HG03039 (cell line): Measurements from ENCODE around the gene LHFPL2.

ENCODE experiments used
- ATAC-seq: cut with Tn5 transposase; IDR thresholded peaks from one replicate; pipeline ENCODE4 v1.9.1; 2021; ENCODE audit warnings: mild to moderate bottlenecking, moderate library complexity; ENCODE audit not compliant: unreplicated experiment

The LHFPL2 gene

GRCh38 chr5:78507531-78507930 is 141.0 kb downstream of the LHFPL2 start:
- no peak for ATAC-seq

- no peak for ATAC-seq
Measured at GRCh38 chr5:78506261-78507024, 142.1 kb downstream of the LHFPL2 start.

GRCh38 chr5:78505860-78506259 is 142.7 kb downstream of the LHFPL2 start:
- no peak for ATAC-seq

DNA sequence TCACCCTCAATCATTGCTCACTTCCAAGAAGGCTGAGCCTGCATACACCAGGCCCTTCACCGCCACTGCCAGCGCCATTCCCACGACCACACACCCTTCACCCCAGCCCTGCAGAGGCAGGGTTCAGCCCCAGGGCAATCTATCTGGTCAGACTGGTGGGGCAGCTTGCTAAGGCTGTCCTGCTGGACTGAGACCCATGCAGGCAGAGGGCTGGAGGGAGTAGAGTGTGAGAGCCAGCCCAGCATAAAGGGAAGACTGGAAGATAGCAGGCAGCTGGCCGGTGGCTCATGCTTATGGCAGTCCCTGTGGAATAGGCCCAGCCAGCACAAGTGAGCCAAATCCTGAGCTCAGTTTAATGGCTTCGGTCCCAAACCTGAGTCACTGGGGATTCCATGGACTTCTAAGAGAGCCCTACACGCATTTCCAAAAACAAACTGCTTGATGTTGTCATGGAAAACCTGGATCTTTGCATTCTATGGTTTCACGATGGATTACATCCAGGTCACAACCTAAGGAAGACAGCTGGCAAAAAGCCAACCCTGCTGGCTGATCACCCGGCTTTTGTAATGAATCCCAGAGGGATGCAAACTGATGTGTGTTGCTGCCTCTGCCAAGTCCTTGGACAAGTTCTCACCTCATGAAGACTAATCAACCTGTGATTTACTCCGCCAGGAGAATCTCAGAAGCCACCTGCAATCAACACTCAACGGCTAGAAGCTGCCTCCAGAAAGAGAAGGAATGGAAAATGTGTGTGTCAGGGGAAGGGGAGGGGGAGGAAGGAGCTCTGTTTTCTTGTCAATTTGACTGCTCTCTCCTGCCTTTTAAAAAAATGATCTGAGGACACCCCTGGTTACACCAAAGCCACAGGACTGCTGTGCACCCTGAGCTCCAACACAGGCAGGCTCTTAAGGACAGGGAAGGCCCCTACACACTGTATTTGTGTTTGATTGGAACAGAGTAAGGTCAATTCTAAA is 143.6 kb downstream of the LHFPL2 start:
- ATAC-seq: no peak

GRCh38 chr5:78503958-78504653 is 144.5 kb downstream of the LHFPL2 start:
- ATAC-seq: no peak

DNA sequence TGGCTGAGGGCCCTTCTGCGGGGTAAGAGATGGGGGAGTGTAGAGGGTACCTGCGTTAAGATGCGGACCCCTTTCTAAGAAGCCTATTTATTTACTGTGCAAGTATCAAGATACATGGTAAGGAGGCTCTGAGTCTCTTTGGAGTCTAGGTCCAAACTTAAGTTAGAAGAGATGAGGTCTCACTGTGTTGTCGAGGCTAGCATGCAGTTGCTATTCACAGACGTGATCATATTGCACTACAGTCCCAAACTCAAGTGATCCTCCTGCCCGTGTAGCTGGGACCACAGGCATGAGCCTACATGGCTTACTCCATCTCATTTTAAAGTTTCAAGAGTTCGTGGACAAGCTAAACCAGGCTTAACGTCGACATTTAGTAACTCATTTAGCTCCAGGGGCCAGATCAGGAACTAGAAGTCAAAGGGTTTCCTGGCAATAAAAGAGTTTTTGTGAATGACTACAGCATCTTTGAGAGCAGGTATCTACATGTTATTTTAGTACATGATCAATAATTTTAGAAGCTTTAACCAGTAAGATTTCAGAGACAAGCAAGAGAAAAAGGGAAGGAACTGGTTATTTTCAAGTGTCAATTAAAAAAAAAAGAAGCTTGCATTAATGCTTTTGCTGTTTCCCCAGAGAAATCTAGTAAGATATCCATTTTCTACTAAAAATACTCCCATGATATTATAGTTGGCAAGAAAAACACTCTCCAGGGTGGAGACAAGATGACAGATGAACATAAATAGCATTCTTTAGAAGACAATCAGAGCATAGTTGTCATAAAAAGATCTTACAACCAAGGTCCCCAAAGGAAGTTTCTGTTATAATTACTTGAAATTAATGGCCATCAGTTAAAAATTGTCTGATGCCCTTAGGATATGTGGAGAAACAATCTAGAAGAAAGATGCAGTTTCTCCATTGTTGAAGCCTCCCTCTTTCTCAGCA is 146.9 kb downstream of the LHFPL2 start:
- ATAC-seq: no peak

GRCh38 chr5:78500871-78501270 is 147.7 kb downstream of the LHFPL2 start:
- no peak for ATAC-seq

DNA sequence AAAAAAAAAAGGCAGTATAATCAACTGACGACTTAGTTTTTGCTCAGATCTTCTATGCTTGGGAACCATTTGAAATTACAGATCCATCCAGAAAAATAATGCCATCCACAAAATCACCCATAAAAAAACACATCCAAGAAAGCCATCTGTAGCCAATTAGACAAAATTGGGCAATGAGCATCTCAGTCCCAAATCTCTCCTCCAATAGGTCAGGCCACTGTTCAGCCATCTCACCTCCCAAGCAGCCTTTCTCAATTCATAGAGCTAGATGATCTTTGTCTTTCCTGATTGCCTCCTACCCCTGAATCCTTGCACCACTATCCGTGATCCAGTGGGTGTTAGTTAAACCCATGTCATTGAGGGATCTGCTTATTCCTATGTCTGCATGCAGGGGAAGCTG is 148.5 kb downstream of the LHFPL2 start:
- ATAC-seq: no peak

DNA sequence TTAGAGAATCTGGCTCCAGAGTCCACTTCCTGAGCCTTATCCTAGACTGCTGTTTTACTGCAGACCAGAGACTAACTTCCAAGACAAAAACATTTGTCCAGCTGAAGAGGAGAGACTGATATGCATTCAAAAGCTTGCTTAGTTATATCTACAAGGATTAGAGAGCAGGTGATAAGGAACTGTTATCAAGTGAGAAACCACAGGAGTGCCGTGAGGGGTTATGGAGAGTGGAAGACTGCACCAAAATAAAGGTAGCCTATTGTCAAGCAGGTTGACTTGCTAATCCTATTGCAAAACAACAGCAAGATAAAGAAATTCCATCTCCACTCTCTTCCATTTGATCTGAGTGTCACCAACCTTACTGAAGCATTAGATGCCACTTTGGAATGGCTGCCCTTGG is 149.1 kb downstream of the LHFPL2 start:
- no peak for ATAC-seq

DNA sequence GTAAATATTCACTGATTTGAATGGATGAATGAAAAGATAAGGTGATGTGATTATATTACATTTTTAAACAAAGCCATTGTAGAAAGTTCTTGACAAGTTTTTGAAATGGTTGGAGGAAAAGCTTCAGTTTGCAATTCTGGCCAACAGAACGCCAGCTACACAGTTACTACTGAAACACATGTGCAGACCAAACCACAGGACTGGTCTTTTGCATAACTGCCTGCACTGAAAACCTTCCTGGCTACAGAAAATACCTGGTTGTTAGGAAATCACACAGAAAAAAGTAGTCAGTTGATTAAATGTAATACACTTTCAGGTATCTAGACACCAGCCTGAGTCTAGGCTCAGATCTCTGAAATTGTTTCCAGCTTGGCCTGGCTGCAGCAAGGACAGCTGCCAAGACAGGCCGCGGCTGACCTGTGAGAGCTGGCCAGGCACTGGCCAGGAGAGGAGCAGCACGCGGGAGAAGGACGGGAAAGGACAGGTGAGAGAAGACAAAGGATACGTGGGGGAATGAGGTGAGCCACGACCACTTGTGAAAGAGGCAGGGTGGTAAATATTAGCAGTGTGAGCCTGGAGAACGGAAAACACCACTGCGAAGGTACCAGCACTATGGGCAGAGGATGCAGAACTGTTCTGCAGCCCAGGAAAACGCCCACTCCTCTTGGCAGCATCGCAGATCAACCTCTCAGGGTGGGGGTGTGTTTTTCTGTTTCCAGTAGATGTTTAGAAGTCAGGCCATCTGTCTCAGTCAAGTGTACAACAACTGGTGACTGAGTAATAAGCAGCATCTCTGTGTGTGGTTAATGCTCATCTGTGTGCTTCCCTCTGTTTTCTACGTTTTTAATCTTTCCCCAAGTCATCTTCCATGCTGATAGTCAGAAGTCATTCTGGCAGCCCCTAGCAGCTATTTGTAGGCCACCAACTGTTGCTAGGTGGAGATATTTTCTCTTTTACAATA is 150.7 kb downstream of the LHFPL2 start:
- ATAC-seq: no peak

GRCh38 chr5:78496373-78496772 is 152.2 kb downstream of the LHFPL2 start:
- no peak for ATAC-seq

GRCh38 chr5:78495800-78496199 is 152.8 kb downstream of the LHFPL2 start:
- ATAC-seq: no peak

- no peak for ATAC-seq
Measured at GRCh38 chr5:78492650-78493049, 155.9 kb downstream of the LHFPL2 start.

DNA sequence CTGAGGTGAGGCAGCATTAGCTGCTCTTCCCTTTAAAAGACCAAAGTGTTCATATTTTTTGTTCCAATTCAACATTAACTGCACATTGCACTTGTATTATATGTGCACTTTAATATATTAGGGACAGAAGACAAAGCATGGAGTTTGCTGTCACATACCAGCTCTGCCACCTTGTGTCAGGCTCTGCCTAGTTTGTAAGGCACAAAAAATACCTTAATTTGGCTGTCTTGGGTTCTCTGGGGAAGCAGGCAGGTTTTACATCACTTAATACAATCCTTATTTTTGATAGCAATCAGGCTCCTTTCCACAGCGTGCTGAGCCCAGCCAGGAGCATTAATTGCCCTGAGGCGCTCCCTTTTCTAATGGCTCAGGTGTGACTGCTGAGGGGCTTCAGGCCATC is 156.3 kb downstream of the LHFPL2 start:
- no peak for ATAC-seq

DNA sequence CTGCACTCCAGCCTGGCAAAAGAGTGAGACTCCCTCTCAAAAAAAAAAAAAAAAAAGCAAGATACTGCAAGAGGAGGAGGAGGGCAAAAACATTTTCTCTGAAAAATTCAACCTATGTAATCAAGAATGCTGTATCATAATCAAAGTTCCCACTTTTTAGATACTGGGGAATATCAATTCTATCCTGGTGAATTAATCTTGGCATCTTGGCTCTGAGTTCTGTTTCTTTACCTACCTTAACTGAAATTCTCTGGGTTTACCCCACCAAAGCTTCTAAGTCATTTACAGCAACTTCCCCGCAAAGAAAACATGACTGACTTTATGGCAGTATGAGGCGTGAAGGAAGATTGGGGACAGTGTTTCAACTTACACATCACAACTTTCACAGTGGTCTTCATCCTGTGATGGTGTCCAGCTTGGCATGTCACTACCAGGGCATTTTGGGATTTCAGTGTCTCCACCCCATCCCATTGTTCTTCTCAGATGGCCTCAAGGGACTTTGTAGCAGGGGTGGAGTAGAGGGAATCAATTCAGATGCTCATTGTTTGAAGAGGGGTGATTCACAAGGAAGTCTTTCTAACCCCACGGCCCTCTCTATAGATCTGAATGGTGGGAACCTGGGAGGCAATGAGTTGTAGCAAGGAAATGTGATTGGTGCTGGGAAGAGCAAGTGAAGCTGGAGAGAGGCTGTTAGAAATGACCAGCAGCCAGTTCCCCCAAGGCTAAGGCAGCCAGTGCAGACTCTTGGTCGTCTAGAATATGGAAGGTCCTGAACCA is 157.7 kb downstream of the LHFPL2 start:
- ATAC-seq: no peak

- no peak for ATAC-seq
Measured at GRCh38 chr5:78487846-78488245, 160.7 kb downstream of the LHFPL2 start.

- no peak for ATAC-seq
Measured at GRCh38 chr5:78486218-78486617, 162.4 kb downstream of the LHFPL2 start.

GRCh38 chr5:78483809-78484521 is 164.6 kb downstream of the LHFPL2 start:
- peak; percentile 81 for ATAC-seq
